Bronchial epithelial cell (primary cell): ENCODE measurements around the gene PRKCB. TPM values are rescaled to one million over a fixed set of nuclear protein-coding genes. Genes with fewer than 3 reads are reported as not detected.

ENCODE experiments used
- DNase-seq: peaks from one replicate; pipeline ENCODE4 v3.0.0-alpha.2; 2010; ENCODE audit warnings: low read depth
- FAIRE-seq: peaks from 2 replicates; lab custom pipeline; 2011; peaks lifted over from hg19 to GRCh38; lab: Jason Lieb, UNC
- H3K27me3 ChIP-seq: 2 replicates; pipeline ENCODE4 v1.5.1; 2011; ENCODE audit warnings: low read length; ENCODE audit not compliant: control insufficient read depth, insufficient read depth
- H3K36me3 ChIP-seq: 2 replicates; pipeline ENCODE4 v1.5.1; 2011; ENCODE audit warnings: low read length; ENCODE audit not compliant: control insufficient read depth, insufficient read depth
- H3K4me3 ChIP-seq: 2 replicates; pipeline ENCODE4 v1.5.1; 2011; ENCODE audit warnings: mild to moderate bottlenecking, low read depth, low read length, control low read depth
- total RNA-seq: library from RNA; depleted of rRNA; stranded (reverse); fragments of >200 nt; gene quantifications from 2 replicates; pipeline ENCODE4 v1.2.1, GENCODE V29; 2014
- TF ChIP-seq, protein P1 (sequence below): IDR thresholded peaks from 2 replicates; pipeline ENCODE4 v1.5.1; 2011; ENCODE audit warnings: mild to moderate bottlenecking, moderate library complexity, low read length, control low read depth, inconsistent platforms; ENCODE audit not compliant: insufficient read depth, severe bottlenecking

PRKCB gene
- total RNA-seq, 1 donor from 2014 or later = not detected

DNA sequence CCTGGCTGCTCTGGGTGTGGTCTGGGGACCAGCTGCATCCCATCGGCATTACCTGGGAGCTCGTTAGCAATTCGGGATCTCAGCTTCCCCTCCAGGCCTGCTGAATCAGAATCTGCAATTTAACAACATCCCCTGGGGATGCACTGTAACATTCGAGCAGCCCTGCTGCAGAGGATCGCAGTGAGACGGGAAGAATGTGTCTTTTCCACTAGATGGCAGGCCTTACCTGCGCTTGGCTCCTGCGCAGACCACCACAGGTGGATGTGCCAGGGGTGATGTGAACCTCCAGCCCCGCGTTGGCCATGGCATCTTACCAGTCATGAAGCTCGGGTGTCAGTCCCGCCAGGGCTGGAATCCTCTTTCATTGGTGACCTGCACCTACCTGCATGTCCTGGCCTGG is 209.9 kb downstream of the PRKCB start:
- no peaks in the 10 kb centered on the region for H3K27me3 ChIP-seq
- FAIRE-seq (no peak), DNase-seq (no peak)
- no peaks in the 10 kb centered on the region for H3K36me3 ChIP-seq
- TF ChIP-seq, protein P1, sequence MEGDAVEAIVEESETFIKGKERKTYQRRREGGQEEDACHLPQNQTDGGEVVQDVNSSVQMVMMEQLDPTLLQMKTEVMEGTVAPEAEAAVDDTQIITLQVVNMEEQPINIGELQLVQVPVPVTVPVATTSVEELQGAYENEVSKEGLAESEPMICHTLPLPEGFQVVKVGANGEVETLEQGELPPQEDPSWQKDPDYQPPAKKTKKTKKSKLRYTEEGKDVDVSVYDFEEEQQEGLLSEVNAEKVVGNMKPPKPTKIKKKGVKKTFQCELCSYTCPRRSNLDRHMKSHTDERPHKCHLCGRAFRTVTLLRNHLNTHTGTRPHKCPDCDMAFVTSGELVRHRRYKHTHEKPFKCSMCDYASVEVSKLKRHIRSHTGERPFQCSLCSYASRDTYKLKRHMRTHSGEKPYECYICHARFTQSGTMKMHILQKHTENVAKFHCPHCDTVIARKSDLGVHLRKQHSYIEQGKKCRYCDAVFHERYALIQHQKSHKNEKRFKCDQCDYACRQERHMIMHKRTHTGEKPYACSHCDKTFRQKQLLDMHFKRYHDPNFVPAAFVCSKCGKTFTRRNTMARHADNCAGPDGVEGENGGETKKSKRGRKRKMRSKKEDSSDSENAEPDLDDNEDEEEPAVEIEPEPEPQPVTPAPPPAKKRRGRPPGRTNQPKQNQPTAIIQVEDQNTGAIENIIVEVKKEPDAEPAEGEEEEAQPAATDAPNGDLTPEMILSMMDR = peak; percentile 26
- H3K4me3 ChIP-seq = no peak overlapping the region

DNA sequence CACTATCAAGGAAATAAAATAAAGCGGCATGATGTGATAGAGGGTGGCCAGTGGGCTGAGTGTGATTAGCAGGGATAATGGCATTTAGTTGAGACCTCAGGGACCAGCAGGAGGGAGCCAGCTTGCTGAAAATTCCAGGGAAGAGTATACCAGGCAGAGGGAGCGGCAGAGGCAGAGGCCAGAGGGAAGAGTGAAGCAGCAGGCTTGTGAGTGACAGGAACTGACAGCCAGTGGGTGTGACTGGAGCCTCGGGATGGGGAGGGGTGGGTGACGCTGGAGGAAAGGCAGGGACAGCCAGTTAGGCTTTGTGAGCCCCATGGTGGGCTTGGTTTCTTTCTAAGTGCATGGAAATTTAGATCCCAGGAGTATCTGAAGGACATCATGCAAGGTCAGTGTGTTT is 210.7 kb downstream of the PRKCB start:
- FAIRE-seq (no peak), DNase-seq (no peak)
- Histone ChIP-seq H3K36me3 (no peaks in the 10 kb centered on the region), H3K4me3 (no peak overlapping the region), H3K27me3 (no peaks in the 10 kb centered on the region)
- TF ChIP-seq, protein P1 = no peak

DNA sequence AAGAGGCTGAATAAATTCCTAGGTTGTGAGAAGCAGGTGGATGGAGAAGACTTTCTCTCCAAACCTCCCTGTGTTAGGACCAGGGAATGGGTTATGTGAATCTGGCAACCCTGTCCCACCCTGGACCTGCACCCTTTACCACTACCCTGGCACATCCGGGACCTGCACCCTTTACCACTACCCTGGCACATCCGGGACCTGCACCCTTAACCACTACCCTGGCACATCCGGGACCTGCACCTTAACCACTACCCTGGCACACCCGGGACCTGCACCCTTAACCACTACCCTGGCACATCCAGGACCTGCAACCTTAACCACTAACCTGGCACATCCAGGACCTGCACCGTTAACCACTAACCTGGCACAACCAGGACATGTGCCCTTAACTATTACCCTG is 213.3 kb downstream of the PRKCB start:
- H3K36me3 ChIP-seq = no peaks in the 10 kb centered on the region
- DNase-seq = no peak
- no peak overlapping the region for H3K4me3 ChIP-seq
- TF ChIP-seq, protein P1 = no peak
- FAIRE-seq = no peak
- no peaks in the 10 kb centered on the region for H3K27me3 ChIP-seq

DNA sequence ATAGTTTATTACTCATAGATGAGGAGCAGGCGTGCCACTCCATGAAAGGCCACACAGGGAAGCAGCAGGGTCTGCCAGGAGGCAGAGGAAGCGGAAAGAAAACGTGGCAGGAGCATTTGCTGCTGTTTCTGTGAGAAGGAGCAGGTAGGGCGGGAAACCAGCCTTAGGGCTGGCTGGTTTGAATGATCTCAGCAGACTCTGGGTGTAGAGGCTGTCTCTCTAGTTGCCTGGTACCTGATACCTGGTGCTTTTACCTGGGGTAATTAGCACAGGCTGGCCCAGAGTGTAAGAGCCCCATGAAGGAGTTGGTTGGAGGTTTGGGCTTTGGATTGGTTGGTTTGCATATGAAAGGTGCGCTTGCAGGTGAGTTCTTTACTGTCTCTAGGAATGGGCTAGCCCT is 215.3 kb downstream of the PRKCB start:
- FAIRE-seq (no peak), DNase-seq (no peak)
- no peaks in the 10 kb centered on the region for H3K36me3 ChIP-seq
- no peaks in the 10 kb centered on the region for H3K27me3 ChIP-seq
- TF ChIP-seq, protein P1 = no peak
- H3K4me3 ChIP-seq = no peak overlapping the region

DNA sequence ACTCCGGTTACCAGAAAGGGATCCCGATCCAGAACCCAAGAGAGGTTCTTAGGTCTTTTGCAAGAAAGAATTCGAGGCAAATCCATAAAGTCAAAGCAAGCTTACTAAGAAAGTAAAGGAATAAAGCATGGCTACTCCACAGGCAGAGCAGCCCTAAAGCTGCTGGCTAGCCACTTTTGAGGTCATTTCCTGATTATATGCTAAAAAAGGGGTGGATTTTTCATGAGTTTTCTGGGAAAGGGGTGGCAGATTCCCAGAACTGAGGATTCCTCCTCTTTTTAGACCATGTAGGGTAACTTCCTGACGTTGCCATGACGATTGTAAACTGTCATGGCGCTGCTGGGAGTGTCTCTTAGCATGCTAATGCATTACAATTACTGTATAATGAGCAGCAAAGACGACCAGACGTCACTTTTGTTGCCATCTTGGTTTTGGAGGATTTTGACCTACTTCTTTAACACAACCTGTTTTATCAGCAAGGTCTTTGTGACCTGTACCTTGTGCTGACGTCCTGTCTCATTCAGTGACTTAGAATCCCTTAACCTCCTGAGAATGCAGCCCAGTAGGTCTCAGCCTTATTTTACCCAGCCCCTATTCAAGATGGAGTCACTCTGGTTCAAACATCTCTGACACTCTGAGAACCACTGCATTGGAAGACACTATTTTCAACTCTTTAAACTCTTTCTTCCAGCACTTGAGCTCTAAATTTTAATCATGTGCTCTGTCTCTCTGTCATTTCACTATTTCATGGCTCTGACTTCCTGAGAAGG is 216.7 kb downstream of the PRKCB start:
- Histone ChIP-seq H3K36me3 (no peaks in the 10 kb centered on the region), H3K4me3 (no peak overlapping the region), H3K27me3 (no peaks in the 10 kb centered on the region)
- DNase-seq (no peak), FAIRE-seq (no peak)
- TF ChIP-seq, protein P1 = no peak
